Gastroesophageal sphincter (tissue), 3 donors: ENCODE data around the gene XYLT1.

ENCODE experiments used
- CTCF ChIP-seq, 4 experiments: fragments of 200-600 bp in 2 of 4; fragments of 450-650 bp in 2 of 4; sonication (generic) in 1 of 4; IDR thresholded peaks; one replicate each; pipeline ENCODE4 v1.5.1; 2017 to 2019; ENCODE audit warnings: antibody characterized with exemption in 4 of 4, mild to moderate bottlenecking in 2 of 4, moderate library complexity in 2 of 4
- EP300 ChIP-seq: sonication (generic); formaldehyde crosslinking; IDR thresholded peaks from one replicate; pipeline ENCODE4 v1.6.1; 2017; ENCODE audit warnings: antibody characterized with exemption, mild to moderate bottlenecking
- POLR2A ChIP-seq, 2 donors: fragments of 450-650 bp; IDR thresholded peaks; one replicate each; pipeline ENCODE4 v1.6.1; 2017; ENCODE audit warnings: antibody characterized with exemption in 2 of 2, mild to moderate bottlenecking in 2 of 2, moderate library complexity in 1 of 2

GRCh38 chr16:17177242-17177958 lies 293.4 kb downstream of the XYLT1 start:
- TF ChIP-seq CTCF (IDR thresholded peaks at IDR 0.05) (no peak), POLR2A (IDR thresholded peaks at IDR 0.05) (no peak), EP300 (no peak)
